WTC11 (cell line): ENCODE data around the gene CUEDC1. TPM values are rescaled to one million over a fixed set of nuclear protein-coding genes. Genes with fewer than 3 reads are reported as not detected.

Experiments
- ATAC-seq: fragments of 200-7000 bp; cut with Tn5 transposase; 2 replicates; pipeline ENCODE4 v1.10.0; 2021; ENCODE audit warnings: mild to moderate bottlenecking, moderate library complexity
- CTCF ChIA-PET: fragments of 300-600 bp; sonication (Branson Sonifier 250); formaldehyde crosslinking; loops from one replicate; lab custom pipeline; 2021; ENCODE audit warnings: antibody characterized with exemption; lab: Charles Lee
- POLR2A ChIA-PET: fragments of 350-600 bp; sonication (Branson Sonifier 250); formaldehyde crosslinking; loops from one replicate; lab custom pipeline; 2021; ENCODE audit warnings: antibody characterized with exemption; lab: Charles Lee
- DNase-seq: peaks from one replicate; pipeline ENCODE4 v3.0.0; 2021; ENCODE audit warnings: low spot score
- H3K27ac Mint-ChIP-seq: 2 replicates; pipeline ENCODE4 v1.8.0; 2021; ENCODE audit warnings: mixed read lengths
- H3K27me3 Mint-ChIP-seq: 2 replicates; pipeline ENCODE4 v1.8.0; 2021; ENCODE audit warnings: low read depth, mild to moderate bottlenecking, moderate library complexity, mixed read lengths
- H3K36me3 Mint-ChIP-seq: 2 replicates; pipeline ENCODE4 v1.8.0; 2021; ENCODE audit warnings: mixed read lengths
- H3K4me1 Mint-ChIP-seq: 2 replicates; pipeline ENCODE4 v1.8.0; 2022; ENCODE audit warnings: mixed read lengths
- H3K4me3 Mint-ChIP-seq: 2 replicates; pipeline ENCODE4 v1.8.0; 2021; ENCODE audit warnings: mild to moderate bottlenecking, moderate library complexity, mixed read lengths
- H3K9me3 Mint-ChIP-seq: 2 replicates; pipeline ENCODE4 v1.8.0; 2021; ENCODE audit warnings: mixed read lengths
- CREM ChIP-seq: sonication (generic); formaldehyde crosslinking; IDR thresholded peaks from 2 replicates; pipeline ENCODE4 v1.8.1; 2022; ENCODE audit warnings: mild to moderate bottlenecking, missing genetic modification reagents, moderate library complexity
- ETV6 ChIP-seq: sonication (generic); formaldehyde crosslinking; IDR thresholded peaks from 2 replicates; pipeline ENCODE4 v1.8.1; 2022; ENCODE audit warnings: mild to moderate bottlenecking, missing genetic modification reagents
- FOXJ3 ChIP-seq: sonication (generic); formaldehyde crosslinking; IDR thresholded peaks from 2 replicates; pipeline ENCODE4 v1.9.0; 2021; ENCODE audit warnings: missing genetic modification reagents, mild to moderate bottlenecking, borderline replicate concordance
- FOXP1 ChIP-seq: sonication (generic); formaldehyde crosslinking; IDR thresholded peaks from 2 replicates; pipeline ENCODE4 v1.8.0; 2022; ENCODE audit warnings: missing genetic modification reagents, mild to moderate bottlenecking, moderate library complexity, borderline replicate concordance
- GRHL2 ChIP-seq: fragments of 250-450 bp; sonication (Bioruptor Pico); IDR thresholded peaks from 2 replicates; pipeline ENCODE4 v1.8.0; 2022; ENCODE audit warnings: mild to moderate bottlenecking, moderate library complexity; ENCODE audit not compliant: insufficient replicate concordance, severe bottlenecking
- JUN ChIP-seq: sonication (generic); formaldehyde crosslinking; IDR thresholded peaks from 2 replicates; pipeline ENCODE4 v1.8.0; 2023; ENCODE audit warnings: mild to moderate bottlenecking, missing genetic modification reagents
- NFYB ChIP-seq: sonication (generic); formaldehyde crosslinking; conservative IDR thresholded peaks from 2 replicates; pipeline ENCODE4 v1.8.0; 2022; ENCODE audit warnings: low read depth, missing genetic modification reagents
- TCF7 ChIP-seq: sonication (generic); formaldehyde crosslinking; IDR thresholded peaks from 2 replicates; pipeline ENCODE4 v1.8.0; 2022; ENCODE audit warnings: mild to moderate bottlenecking, low read depth, missing genetic modification reagents, moderate library complexity
- TEAD4 ChIP-seq: sonication (generic); formaldehyde crosslinking; IDR thresholded peaks from 2 replicates; pipeline ENCODE4 v1.8.0; 2022; ENCODE audit warnings: mild to moderate bottlenecking, missing genetic modification reagents
- ZNF416 ChIP-seq: fragments of 250-450 bp; sonication (Bioruptor Pico); IDR thresholded peaks from 2 replicates; pipeline ENCODE4 v1.9.0; 2021; ENCODE audit warnings: mild to moderate bottlenecking, inconsistent platforms
- ZNF671 ChIP-seq: fragments of 250-450 bp; sonication (Bioruptor Pico); IDR thresholded peaks from 2 replicates; pipeline ENCODE4 v1.8.0; 2021; ENCODE audit warnings: mild to moderate bottlenecking
- total RNA-seq: library from RNA; stranded (reverse); gene quantifications from 3 replicates; pipeline ENCODE4 v1.2.3, GENCODE V29; 2021
- TF ChIP-seq, protein P1 (sequence below): sonication (generic); formaldehyde crosslinking; IDR thresholded peaks from 2 replicates; pipeline ENCODE4 v1.8.0; 2023; ENCODE audit warnings: missing genetic modification reagents, mild to moderate bottlenecking, borderline replicate concordance
- TF ChIP-seq, protein P2 (sequence below): sonication (generic); formaldehyde crosslinking; IDR thresholded peaks from 2 replicates; pipeline ENCODE4 v1.8.1; 2023; ENCODE audit warnings: mild to moderate bottlenecking, missing genetic modification reagents, moderate library complexity
- TF ChIP-seq, protein P3 (sequence below): sonication (generic); formaldehyde crosslinking; IDR thresholded peaks from 2 replicates; pipeline ENCODE4 v1.8.0; 2023; ENCODE audit warnings: missing genetic modification reagents
- TF ChIP-seq, protein P4 (sequence below): sonication (generic); formaldehyde crosslinking; IDR thresholded peaks from 2 replicates; pipeline ENCODE4 v1.8.1; 2023; ENCODE audit warnings: mild to moderate bottlenecking, moderate library complexity, missing genetic modification reagents
- TF ChIP-seq, protein P5 (sequence below): sonication (generic); formaldehyde crosslinking; IDR thresholded peaks from 2 replicates; pipeline ENCODE4 v1.8.0; 2022; ENCODE audit warnings: mild to moderate bottlenecking, missing genetic modification reagents
- TF ChIP-seq, protein P6 (sequence below): fragments of 250-450 bp; sonication (Bioruptor Pico); IDR thresholded peaks from 2 replicates; pipeline ENCODE4 v1.9.0; 2021; ENCODE audit warnings: mild to moderate bottlenecking
- TF ChIP-seq, protein P7 (sequence below): fragments of 250-450 bp; sonication (Bioruptor Pico); IDR thresholded peaks from 2 replicates; pipeline ENCODE4 v1.9.0; 2021; ENCODE audit warnings: mild to moderate bottlenecking, borderline replicate concordance
- TF ChIP-seq, protein P8 (sequence below): fragments of 250-450 bp; sonication (Bioruptor Pico); IDR thresholded peaks from 2 replicates; pipeline ENCODE4 v1.8.0; 2021; ENCODE audit warnings: mild to moderate bottlenecking

The CUEDC1 gene
- total RNA-seq, 1 experiment from 2014 or later, result 12.2 TPM

DNA sequence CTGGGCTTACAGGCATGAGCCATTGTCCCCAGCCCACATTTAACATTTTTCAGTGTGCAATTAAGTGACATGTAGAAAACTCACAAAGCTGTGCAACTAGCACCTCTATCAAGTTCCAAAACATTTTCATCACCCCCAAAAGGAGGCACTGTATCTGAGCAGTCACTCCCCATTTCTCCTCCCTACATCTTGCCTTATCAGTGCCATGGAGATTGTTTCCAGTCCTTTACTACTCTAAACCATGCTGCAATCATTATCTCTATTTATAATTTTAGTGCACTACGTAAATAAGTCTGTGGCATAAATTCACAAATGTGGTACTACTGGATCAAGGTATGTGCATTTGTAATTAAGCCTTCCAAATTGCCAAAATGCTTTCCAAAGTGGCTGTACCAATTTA is 112.9 kb downstream of the CUEDC1 start (continued):
- TF ChIP-seq, protein P1, sequence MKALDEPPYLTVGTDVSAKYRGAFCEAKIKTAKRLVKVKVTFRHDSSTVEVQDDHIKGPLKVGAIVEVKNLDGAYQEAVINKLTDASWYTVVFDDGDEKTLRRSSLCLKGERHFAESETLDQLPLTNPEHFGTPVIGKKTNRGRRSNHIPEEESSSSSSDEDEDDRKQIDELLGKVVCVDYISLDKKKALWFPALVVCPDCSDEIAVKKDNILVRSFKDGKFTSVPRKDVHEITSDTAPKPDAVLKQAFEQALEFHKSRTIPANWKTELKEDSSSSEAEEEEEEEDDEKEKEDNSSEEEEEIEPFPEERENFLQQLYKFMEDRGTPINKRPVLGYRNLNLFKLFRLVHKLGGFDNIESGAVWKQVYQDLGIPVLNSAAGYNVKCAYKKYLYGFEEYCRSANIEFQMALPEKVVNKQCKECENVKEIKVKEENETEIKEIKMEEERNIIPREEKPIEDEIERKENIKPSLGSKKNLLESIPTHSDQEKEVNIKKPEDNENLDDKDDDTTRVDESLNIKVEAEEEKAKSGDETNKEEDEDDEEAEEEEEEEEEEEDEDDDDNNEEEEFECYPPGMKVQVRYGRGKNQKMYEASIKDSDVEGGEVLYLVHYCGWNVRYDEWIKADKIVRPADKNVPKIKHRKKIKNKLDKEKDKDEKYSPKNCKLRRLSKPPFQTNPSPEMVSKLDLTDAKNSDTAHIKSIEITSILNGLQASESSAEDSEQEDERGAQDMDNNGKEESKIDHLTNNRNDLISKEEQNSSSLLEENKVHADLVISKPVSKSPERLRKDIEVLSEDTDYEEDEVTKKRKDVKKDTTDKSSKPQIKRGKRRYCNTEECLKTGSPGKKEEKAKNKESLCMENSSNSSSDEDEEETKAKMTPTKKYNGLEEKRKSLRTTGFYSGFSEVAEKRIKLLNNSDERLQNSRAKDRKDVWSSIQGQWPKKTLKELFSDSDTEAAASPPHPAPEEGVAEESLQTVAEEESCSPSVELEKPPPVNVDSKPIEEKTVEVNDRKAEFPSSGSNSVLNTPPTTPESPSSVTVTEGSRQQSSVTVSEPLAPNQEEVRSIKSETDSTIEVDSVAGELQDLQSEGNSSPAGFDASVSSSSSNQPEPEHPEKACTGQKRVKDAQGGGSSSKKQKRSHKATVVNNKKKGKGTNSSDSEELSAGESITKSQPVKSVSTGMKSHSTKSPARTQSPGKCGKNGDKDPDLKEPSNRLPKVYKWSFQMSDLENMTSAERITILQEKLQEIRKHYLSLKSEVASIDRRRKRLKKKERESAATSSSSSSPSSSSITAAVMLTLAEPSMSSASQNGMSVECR (CRISPR knock-in tag), result no peak
- TF ChIP-seq ZNF671 (no peak), FOXP1 (CRISPR knock-in tag) (no peak), FOXJ3 (CRISPR knock-in tag) (no peak)
- TF ChIP-seq, protein P2, sequence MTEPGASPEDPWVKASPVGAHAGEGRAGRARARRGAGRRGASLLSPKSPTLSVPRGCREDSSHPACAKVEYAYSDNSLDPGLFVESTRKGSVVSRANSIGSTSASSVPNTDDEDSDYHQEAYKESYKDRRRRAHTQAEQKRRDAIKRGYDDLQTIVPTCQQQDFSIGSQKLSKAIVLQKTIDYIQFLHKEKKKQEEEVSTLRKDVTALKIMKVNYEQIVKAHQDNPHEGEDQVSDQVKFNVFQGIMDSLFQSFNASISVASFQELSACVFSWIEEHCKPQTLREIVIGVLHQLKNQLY (CRISPR knock-in tag), result no peak
- TF ChIP-seq, all 79 proteins: peak for 0

DNA sequence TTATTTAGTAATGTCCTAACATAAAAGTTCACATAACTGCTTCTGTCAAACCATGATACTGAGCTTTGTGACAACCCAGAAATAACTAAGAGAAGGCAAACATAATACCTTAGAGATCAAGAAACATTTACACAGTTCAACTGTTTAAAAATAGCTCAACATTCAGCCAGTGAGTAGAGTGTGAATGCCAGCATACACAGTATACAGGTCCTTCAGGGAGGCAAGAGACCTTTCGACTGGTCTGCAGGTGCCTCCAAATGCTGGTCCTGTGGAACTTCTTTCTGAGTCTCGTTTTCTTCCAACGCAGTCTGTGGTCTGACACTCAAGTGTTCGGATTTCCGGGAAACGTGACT is 115.7 kb downstream of the CUEDC1 start:
- ChIA-PET POLR2A (no interaction called here), CTCF (interaction anchor here (0.7 to 1.0 kb wide), 2 partner anchors 59 to 65 kb away, joined by 3 to 4 read pairs; no protein-coding TSS in a partner anchor)
- Mint-ChIP-seq H3K9me3 (no peaks in the 10 kb centered on the region), H3K4me1 (no peaks in the 10 kb centered on the region; the same call in 1 of the 2 replicates), H3K36me3 (peaks cover 22% of the 10 kb centered on the region), H3K27ac (no peak overlapping the region), H3K27me3 (no peaks in the 10 kb centered on the region), H3K4me3 (no peak overlapping the region)
- ATAC-seq (no peak), DNase-seq (no peak)
- TF ChIP-seq CREM (CRISPR knock-in tag) (no peak), JUN (CRISPR knock-in tag) (no peak), TEAD4 (no peak), GRHL2 (CRISPR knock-in tag) (no peak), ZNF416 (CRISPR knock-in tag) (no peak), ETV6 (CRISPR knock-in tag) (no peak), TCF7 (CRISPR knock-in tag) (no peak), NFYB (no peak)
- TF ChIP-seq, protein P3, sequence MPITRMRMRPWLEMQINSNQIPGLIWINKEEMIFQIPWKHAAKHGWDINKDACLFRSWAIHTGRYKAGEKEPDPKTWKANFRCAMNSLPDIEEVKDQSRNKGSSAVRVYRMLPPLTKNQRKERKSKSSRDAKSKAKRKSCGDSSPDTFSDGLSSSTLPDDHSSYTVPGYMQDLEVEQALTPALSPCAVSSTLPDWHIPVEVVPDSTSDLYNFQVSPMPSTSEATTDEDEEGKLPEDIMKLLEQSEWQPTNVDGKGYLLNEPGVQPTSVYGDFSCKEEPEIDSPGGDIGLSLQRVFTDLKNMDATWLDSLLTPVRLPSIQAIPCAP (CRISPR knock-in tag), result no peak
- TF ChIP-seq, protein P4, sequence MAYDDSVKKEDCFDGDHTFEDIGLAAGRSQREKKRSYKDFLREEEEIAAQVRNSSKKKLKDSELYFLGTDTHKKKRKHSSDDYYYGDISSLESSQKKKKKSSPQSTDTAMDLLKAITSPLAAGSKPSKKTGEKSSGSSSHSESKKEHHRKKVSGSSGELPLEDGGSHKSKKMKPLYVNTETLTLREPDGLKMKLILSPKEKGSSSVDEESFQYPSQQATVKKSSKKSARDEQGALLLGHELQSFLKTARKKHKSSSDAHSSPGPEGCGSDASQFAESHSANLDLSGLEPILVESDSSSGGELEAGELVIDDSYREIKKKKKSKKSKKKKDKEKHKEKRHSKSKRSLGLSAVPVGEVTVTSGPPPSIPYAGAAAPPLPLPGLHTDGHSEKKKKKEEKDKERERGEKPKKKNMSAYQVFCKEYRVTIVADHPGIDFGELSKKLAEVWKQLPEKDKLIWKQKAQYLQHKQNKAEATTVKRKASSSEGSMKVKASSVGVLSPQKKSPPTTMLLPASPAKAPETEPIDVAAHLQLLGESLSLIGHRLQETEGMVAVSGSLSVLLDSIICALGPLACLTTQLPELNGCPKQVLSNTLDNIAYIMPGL, result no peak
- TF ChIP-seq, protein P5, sequence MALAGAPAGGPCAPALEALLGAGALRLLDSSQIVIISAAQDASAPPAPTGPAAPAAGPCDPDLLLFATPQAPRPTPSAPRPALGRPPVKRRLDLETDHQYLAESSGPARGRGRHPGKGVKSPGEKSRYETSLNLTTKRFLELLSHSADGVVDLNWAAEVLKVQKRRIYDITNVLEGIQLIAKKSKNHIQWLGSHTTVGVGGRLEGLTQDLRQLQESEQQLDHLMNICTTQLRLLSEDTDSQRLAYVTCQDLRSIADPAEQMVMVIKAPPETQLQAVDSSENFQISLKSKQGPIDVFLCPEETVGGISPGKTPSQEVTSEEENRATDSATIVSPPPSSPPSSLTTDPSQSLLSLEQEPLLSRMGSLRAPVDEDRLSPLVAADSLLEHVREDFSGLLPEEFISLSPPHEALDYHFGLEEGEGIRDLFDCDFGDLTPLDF (CRISPR knock-in tag), result no peak
- TF ChIP-seq, protein P6, sequence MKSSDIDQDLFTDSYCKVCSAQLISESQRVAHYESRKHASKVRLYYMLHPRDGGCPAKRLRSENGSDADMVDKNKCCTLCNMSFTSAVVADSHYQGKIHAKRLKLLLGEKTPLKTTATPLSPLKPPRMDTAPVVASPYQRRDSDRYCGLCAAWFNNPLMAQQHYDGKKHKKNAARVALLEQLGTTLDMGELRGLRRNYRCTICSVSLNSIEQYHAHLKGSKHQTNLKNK, result no peak
- TF ChIP-seq, protein P7, sequence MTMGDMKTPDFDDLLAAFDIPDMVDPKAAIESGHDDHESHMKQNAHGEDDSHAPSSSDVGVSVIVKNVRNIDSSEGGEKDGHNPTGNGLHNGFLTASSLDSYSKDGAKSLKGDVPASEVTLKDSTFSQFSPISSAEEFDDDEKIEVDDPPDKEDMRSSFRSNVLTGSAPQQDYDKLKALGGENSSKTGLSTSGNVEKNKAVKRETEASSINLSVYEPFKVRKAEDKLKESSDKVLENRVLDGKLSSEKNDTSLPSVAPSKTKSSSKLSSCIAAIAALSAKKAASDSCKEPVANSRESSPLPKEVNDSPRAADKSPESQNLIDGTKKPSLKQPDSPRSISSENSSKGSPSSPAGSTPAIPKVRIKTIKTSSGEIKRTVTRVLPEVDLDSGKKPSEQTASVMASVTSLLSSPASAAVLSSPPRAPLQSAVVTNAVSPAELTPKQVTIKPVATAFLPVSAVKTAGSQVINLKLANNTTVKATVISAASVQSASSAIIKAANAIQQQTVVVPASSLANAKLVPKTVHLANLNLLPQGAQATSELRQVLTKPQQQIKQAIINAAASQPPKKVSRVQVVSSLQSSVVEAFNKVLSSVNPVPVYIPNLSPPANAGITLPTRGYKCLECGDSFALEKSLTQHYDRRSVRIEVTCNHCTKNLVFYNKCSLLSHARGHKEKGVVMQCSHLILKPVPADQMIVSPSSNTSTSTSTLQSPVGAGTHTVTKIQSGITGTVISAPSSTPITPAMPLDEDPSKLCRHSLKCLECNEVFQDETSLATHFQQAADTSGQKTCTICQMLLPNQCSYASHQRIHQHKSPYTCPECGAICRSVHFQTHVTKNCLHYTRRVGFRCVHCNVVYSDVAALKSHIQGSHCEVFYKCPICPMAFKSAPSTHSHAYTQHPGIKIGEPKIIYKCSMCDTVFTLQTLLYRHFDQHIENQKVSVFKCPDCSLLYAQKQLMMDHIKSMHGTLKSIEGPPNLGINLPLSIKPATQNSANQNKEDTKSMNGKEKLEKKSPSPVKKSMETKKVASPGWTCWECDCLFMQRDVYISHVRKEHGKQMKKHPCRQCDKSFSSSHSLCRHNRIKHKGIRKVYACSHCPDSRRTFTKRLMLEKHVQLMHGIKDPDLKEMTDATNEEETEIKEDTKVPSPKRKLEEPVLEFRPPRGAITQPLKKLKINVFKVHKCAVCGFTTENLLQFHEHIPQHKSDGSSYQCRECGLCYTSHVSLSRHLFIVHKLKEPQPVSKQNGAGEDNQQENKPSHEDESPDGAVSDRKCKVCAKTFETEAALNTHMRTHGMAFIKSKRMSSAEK (CRISPR knock-in tag), result no peak
- TF ChIP-seq, protein P8, sequence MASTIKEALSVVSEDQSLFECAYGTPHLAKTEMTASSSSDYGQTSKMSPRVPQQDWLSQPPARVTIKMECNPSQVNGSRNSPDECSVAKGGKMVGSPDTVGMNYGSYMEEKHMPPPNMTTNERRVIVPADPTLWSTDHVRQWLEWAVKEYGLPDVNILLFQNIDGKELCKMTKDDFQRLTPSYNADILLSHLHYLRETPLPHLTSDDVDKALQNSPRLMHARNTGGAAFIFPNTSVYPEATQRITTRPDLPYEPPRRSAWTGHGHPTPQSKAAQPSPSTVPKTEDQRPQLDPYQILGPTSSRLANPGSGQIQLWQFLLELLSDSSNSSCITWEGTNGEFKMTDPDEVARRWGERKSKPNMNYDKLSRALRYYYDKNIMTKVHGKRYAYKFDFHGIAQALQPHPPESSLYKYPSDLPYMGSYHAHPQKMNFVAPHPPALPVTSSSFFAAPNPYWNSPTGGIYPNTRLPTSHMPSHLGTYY (CRISPR knock-in tag), result no peak
